OCI-LY3 (cell line): ENCODE results near the gene DAP3.
"Not testable (repeated sequence)": the region's sequence is repeated elsewhere in the genome, so short reads cannot be mapped to it uniquely, and the experiment has no call there.

Source experiments
- H2AFZ ChIP-seq: fragments of 200-600, 300-600 bp; shearing (Covaris generic); 2 replicates; pipeline ENCODE4 v1.6.0; 2014; ENCODE audit warnings: antibody characterized with exemption, low read depth, low read length
- H3K27ac ChIP-seq: fragments of 200-600, 300-600 bp; sonication (generic); 2 replicates; pipeline ENCODE4 v1.5.1; 2014; ENCODE audit warnings: mild to moderate bottlenecking, low read length, moderate library complexity, mixed read lengths
- H3K27me3 ChIP-seq: fragments of 200-600, 300-600 bp; sonication (generic); 2 replicates; pipeline ENCODE4 v1.6.1; 2014; ENCODE audit warnings: low read depth, low read length, mixed read lengths
- H3K36me3 ChIP-seq: fragments of 200-600, 300-600 bp; sonication (generic); replicated peaks from 2 replicates; pipeline ENCODE3; 2014; ENCODE audit warnings: low read depth, low read length, mixed read lengths
- H3K4me1 ChIP-seq: fragments of 300-600, 200-600 bp; sonication (generic); 2 replicates; pipeline ENCODE4 v1.6.1; 2014; ENCODE audit warnings: low read length, mixed read lengths
- H3K4me2 ChIP-seq: fragments of 200-600, 300-600 bp; sonication (generic); 2 replicates; pipeline ENCODE4 v1.6.1; 2014; ENCODE audit warnings: low read length, mixed read lengths
- H3K4me3 ChIP-seq: fragments of 300-600, 200-600 bp; sonication (generic); 2 replicates; pipeline ENCODE4 v1.5.1; 2014; ENCODE audit warnings: antibody characterized with exemption, mild to moderate bottlenecking, low read length, moderate library complexity
- H3K79me2 ChIP-seq: fragments of 300-600, 200-600 bp; shearing (Covaris generic); 2 replicates; pipeline ENCODE4 v1.6.1; 2014; ENCODE audit warnings: mild to moderate bottlenecking, low read length, mixed read lengths
- H3K9ac ChIP-seq: fragments of 300-600, 200-600 bp; shearing (Covaris generic); 2 replicates; pipeline ENCODE4 v1.6.0; 2014; ENCODE audit warnings: mild to moderate bottlenecking, low read length, moderate library complexity
- H3K9me3 ChIP-seq: fragments of 200-600, 300-600 bp; shearing (Covaris generic); 2 replicates; pipeline ENCODE4 v1.6.1; 2014; ENCODE audit warnings: low read length, mixed read lengths; ENCODE audit not compliant: insufficient read depth
- H4K20me1 ChIP-seq: fragments of 200-600, 300-600 bp; sonication (generic); 2 replicates; pipeline ENCODE4 v1.6.1; 2016; ENCODE audit warnings: low read length, mixed read lengths; ENCODE audit not compliant: insufficient read depth
- EZH2phosphoT487 ChIP-seq: fragments of 200-600 bp; shearing (Covaris generic); IDR thresholded peaks from 2 replicates; pipeline ENCODE4 v1.6.1; 2018; ENCODE audit warnings: antibody characterized with exemption, mixed run types, low read depth
- TF ChIP-seq, protein P1 (sequence below): fragments of 200-600, 300-600 bp; sonication (generic); IDR thresholded peaks from 2 replicates; pipeline ENCODE4 v1.5.1; 2014; ENCODE audit warnings: antibody characterized with exemption, low read length, low read depth

The DAP3 gene

DNA sequence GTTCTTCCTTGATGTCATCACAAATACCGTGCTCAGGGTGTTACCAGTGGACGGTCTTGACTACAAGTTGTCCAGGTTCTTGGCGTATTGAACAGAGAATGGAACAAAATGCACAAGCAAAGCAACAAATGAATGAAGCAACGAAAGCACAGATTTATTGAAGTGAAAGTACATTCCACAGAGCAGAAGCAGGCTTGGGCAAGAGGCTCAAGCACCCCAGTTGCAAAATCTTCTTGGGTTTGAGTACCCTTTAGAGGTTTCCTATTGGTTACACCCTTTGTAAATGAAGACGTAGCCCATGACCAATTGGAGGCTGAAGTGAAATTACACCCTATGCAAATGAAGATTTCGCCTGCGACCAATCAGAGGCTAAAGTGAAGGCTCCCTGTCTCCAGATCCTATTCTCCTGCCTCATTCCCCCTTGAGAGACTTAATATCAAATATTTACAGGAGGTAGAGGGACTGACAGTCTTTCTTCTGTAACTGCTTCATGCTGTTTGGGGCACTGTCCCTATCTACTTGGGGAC is 38.6 kb upstream of the DAP3 start:
- no peak overlapping the region for H3K27ac ChIP-seq
- no peak overlapping the region for H3K4me2 ChIP-seq
- no peak overlapping the region for H2AFZ ChIP-seq
- H3K4me3 ChIP-seq = no peak overlapping the region
- H3K9ac ChIP-seq = no peak overlapping the region
- peaks cover 9% of the 10 kb centered on the region for H3K4me1 ChIP-seq
- H4K20me1 ChIP-seq = no peaks in the 10 kb centered on the region
- H3K9me3 ChIP-seq = no peaks in the 10 kb centered on the region
- H3K36me3 ChIP-seq = peaks cover 6% of the 10 kb centered on the region
- H3K27me3 ChIP-seq = no peaks in the 10 kb centered on the region
- no peaks in the 10 kb centered on the region for H3K79me2 ChIP-seq
- TF ChIP-seq, protein P1, sequence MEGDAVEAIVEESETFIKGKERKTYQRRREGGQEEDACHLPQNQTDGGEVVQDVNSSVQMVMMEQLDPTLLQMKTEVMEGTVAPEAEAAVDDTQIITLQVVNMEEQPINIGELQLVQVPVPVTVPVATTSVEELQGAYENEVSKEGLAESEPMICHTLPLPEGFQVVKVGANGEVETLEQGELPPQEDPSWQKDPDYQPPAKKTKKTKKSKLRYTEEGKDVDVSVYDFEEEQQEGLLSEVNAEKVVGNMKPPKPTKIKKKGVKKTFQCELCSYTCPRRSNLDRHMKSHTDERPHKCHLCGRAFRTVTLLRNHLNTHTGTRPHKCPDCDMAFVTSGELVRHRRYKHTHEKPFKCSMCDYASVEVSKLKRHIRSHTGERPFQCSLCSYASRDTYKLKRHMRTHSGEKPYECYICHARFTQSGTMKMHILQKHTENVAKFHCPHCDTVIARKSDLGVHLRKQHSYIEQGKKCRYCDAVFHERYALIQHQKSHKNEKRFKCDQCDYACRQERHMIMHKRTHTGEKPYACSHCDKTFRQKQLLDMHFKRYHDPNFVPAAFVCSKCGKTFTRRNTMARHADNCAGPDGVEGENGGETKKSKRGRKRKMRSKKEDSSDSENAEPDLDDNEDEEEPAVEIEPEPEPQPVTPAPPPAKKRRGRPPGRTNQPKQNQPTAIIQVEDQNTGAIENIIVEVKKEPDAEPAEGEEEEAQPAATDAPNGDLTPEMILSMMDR = no peak
- no peak for TF ChIP-seq EZH2phosphoT487

DNA sequence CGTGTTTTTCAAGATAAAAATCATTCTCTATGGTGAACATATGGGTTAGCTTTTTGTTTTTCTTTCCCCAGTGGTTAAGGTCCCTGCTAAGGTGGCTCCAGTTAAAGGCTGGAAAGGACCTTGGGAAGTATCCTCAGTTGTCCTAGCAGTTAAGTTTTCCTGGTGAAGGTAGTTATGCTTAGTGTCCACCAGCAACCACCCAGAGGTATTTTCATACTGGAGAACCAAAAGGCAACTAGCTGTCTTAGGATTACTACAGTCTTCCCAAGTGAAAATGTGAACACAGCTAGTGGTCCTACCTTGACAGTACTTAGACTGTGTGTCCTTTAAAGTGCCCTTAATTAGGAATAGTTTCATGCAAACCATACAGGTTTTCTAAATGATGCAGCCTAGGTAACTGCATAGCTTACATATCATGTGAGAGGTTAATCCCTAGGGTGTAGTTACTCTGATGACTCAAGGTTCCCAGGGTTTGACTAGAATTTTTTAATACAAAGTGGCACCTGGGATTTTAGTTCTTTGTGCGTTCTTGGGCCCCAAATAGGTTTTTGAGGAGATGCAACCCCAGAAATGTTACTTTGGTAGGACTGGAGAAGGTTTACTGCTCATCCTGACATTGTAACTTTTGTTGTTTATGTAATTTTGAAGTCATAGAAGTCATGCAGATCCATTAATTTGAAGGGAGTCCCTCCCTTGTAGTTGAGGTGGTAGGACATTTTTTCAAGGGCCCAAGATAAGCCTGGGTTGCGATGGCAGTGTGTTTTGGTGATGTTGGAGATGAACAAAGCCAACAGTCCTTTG is 36.8 kb upstream of the DAP3 start:
- Histone ChIP-seq H4K20me1 (no peaks in the 10 kb centered on the region), H3K36me3 (peaks cover 8% of the 10 kb centered on the region), H3K27me3 (no peaks in the 10 kb centered on the region), H3K79me2 (no peaks in the 10 kb centered on the region), H3K4me3 (no peak overlapping the region), H3K4me2 (no peak overlapping the region), H3K9me3 (no peaks in the 10 kb centered on the region), H2AFZ (no peak overlapping the region), H3K9ac (no peak overlapping the region), H3K4me1 (peaks cover 9% of the 10 kb centered on the region), H3K27ac (no peak overlapping the region)
- no peak for TF ChIP-seq EZH2phosphoT487
- TF ChIP-seq, protein P1 = no peak

DNA sequence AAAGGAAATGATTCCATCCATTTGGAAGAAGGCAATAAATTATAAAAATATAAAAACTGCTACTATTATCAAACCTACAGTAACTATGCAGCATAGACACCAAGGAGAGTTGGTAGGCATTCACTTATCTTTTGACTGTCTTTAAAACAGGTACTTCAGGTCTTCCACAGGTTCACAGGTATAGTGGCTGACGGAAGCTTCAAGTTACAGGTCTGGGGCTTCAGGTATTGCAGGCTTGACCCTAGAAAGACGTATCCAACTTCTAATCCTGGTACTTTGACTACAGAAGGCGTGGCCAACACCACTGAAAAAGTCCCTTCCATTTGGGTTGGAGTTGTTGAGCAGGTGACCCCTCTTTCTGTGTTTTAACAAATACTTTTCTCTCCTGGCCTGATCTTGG is 35.9 kb upstream of the DAP3 start:
- no peak overlapping the region for H3K27ac ChIP-seq
- no peaks in the 10 kb centered on the region for H3K9me3 ChIP-seq
- no peak overlapping the region for H2AFZ ChIP-seq
- H3K9ac ChIP-seq = no peak overlapping the region
- H3K79me2 ChIP-seq = no peaks in the 10 kb centered on the region
- no peak overlapping the region for H3K4me2 ChIP-seq
- H3K36me3 ChIP-seq = peaks cover 16% of the 10 kb centered on the region
- H4K20me1 ChIP-seq = no peaks in the 10 kb centered on the region
- no peak for TF ChIP-seq EZH2phosphoT487
- TF ChIP-seq, protein P1 = no peak
- H3K27me3 ChIP-seq = no peaks in the 10 kb centered on the region
- no peak overlapping the region for H3K4me3 ChIP-seq
- peaks cover 9% of the 10 kb centered on the region for H3K4me1 ChIP-seq

DNA sequence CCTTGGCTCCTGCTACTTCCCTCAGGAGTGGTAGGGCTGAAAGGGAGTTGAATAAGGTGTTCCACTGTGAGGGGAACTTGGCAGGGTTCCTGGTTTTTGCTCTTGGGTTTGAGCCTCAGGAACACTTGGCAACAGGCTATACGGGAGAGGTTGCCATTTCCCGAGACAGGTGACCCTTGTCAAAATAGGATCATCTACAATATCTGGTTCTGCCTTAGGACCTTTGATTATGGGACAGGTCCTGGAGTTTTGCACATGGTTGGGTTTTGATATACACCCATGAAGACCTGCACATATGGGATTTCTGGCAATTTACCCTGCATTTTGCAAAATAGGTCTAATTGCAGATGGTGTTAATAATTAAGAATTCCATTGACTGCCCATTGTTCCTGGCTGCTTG is 31.4 kb upstream of the DAP3 start:
- no peaks in the 10 kb centered on the region for H3K4me1 ChIP-seq
- H3K9ac ChIP-seq = no peak overlapping the region
- H3K36me3 ChIP-seq = peaks cover 36% of the 10 kb centered on the region
- H3K4me3 ChIP-seq = no peak overlapping the region
- H3K4me2 ChIP-seq = no peak overlapping the region
- H3K79me2 ChIP-seq = no peaks in the 10 kb centered on the region
- H2AFZ ChIP-seq = no peak overlapping the region
- no peaks in the 10 kb centered on the region for H3K9me3 ChIP-seq
- H4K20me1 ChIP-seq = no peaks in the 10 kb centered on the region
- TF ChIP-seq EZH2phosphoT487 = no peak
- TF ChIP-seq, protein P1 = no peak
- no peaks in the 10 kb centered on the region for H3K27me3 ChIP-seq
- no peak overlapping the region for H3K27ac ChIP-seq

DNA sequence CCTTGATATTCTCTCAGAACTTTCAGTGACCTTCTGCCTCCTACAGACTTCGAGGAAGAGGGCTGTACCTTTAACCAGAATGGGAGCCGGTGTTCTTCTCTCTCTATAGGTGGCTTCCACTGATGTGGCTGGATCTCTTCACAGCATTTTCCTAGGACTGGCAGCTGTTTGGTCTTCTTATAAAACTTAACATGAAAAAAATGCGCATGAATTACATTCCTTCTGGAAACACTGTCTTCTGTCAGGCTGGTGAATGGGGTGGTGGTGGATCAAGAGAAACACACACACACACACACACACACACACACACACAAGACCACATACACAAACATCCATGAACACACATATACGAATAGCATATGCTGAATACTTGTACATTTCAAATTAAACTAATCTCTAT is 27.7 kb upstream of the DAP3 start:
- H2AFZ ChIP-seq, H3K79me2 ChIP-seq, H3K9ac ChIP-seq, H3K9me3 ChIP-seq, H3K4me1 ChIP-seq, H3K4me3 ChIP-seq, H3K27ac ChIP-seq, H4K20me1 ChIP-seq, H3K27me3 ChIP-seq, H3K4me2 ChIP-seq: not testable (repeated sequence)
- H3K36me3 ChIP-seq = peaks cover 61% of the 10 kb centered on the region
